Activated T-cell treated with anti-CD3 and anti-CD28 coated beads, Interleukin-2, amount 50 U/mL, for 72 hours (primary cell): ENCODE data around the gene CDH4. TPM values are rescaled to one million over a fixed set of nuclear protein-coding genes. Genes with fewer than 3 reads are reported as not detected.

Source experiments
- ATAC-seq, 2 donors: fragments of 150-1000 bp; cut with Tn5 transposase; replicated peaks in 1 of 2; 2 replicates each; pipeline ENCODE4 v1.10.0; 2021; ENCODE audit warnings: moderate library complexity in 2 of 2, mild to moderate bottlenecking in 1 of 2
- DNase-seq, 2 donors: peaks; one replicate each; pipeline ENCODE4 v3.0.0; 2021 to 2022; ENCODE audit warnings: mixed read lengths in 1 of 2
- H3K27ac Mint-ChIP-seq: one replicate; pipeline ENCODE4 v1.8.0; 2022; ENCODE audit warnings: mild to moderate bottlenecking, moderate library complexity, mixed read lengths
- H3K27me3 Mint-ChIP-seq: one replicate; pipeline ENCODE4 v1.8.0; 2022; ENCODE audit warnings: low read depth, mixed read lengths
- H3K36me3 Mint-ChIP-seq, 2 donors: one replicate each; pipeline ENCODE4 v1.8.0; 2022; ENCODE audit warnings: mixed read lengths in 2 of 2, mild to moderate bottlenecking in 1 of 2; ENCODE audit not compliant: insufficient read depth in 2 of 2
- H3K4me1 Mint-ChIP-seq: one replicate; pipeline ENCODE4 v1.8.0; 2022; ENCODE audit warnings: low read depth, mixed read lengths
- H3K4me3 Mint-ChIP-seq, 2 donors: one replicate each; pipeline ENCODE4 v1.8.0; 2022; ENCODE audit warnings: mild to moderate bottlenecking in 2 of 2, mixed read lengths in 2 of 2, moderate library complexity in 2 of 2
- H3K9me3 Mint-ChIP-seq, 2 donors: one replicate each; pipeline ENCODE4 v1.8.0; 2022; ENCODE audit warnings: mixed read lengths in 2 of 2
- total RNA-seq, 2 donors: library from RNA; stranded (reverse); gene quantifications; one replicate each; pipeline ENCODE4 v1.2.3, GENCODE V29; 2022

Gene CDH4
- total RNA-seq, 2 donors from 2014 or later: 0.17 to 0.35 TPM

DNA sequence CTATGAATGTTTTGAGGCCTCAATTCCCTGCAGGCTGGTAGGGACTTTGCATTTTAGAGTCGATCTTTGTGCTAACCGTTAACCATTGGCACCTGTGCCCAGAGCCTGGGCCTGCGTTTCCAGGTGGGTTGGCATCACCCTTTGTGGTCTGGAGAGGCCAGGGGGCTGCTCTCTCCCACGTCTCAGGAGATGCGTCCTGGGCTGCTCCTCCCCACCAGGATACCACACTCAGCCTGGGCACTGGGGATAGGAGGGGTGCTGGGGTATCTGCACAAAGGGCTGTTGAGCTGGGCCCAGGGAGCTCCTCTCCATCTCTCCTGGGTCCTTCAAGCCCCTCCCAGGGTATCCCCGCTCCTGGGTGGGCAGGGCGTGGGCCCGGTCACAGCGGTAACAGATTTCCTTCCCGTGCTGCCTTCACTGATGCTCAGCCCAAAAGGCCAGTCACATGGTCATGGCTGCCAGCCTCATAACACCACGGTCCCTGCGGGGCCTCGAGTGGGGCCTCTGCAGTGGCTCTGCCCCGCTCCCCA lies 547.4 kb downstream of the CDH4 start:
- Mint-ChIP-seq H3K36me3 (no peaks in the 10 kb centered on the region), H3K4me1 (no peaks in the 10 kb centered on the region), H3K27ac (no peak overlapping the region), H3K9me3 (peaks cover 2 to 3% of the 10 kb centered on the region in 2 donors), H3K4me3 (no peak overlapping the region), H3K27me3 (peaks cover 3% of the 10 kb centered on the region)
- no peak for ATAC-seq
- no peak for DNase-seq

- Mint-ChIP-seq H3K36me3 (no peaks in the 10 kb centered on the region), H3K4me3 (no peak overlapping the region), H3K27ac (no peak overlapping the region), H3K27me3 (peaks cover 8% of the 10 kb centered on the region), H3K9me3 (peaks cover under 1 to 1% of the 10 kb centered on the region in 2 donors), H3K4me1 (no peaks in the 10 kb centered on the region)
- no peak for DNase-seq
- no peak for ATAC-seq
These were observed 547.9 kb downstream of the CDH4 start for GRCh38 chr20:61799928-61800327.

GRCh38 chr20:61800359-61801064 lies 548.5 kb downstream of the CDH4 start:
- ATAC-seq (no peak), DNase-seq (no peak)
- Mint-ChIP-seq H3K4me3 (no peak overlapping the region), H3K27ac (no peak overlapping the region), H3K36me3 (no peaks in the 10 kb centered on the region), H3K9me3 (no peaks in the 10 kb centered on the region), H3K27me3 (peaks cover 8% of the 10 kb centered on the region), H3K4me1 (no peaks in the 10 kb centered on the region)

DNA sequence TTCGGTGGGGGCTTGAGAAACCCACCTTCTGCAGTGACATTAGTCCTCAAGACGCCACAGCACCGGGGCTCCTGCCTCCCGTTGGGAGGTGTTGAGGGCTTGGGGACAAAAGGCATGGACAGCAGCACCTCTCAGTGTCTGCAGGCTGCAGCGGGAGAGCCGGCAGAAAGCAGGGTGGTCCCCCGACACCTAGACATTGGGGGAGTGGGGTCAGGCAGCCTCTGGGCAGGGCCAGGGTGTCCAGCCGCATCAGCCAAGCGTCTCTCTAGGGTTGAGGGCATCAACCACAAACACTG lies 549.0 kb downstream of the CDH4 start:
- H3K27me3 Mint-ChIP-seq: peaks cover 8% of the 10 kb centered on the region
- H3K27ac Mint-ChIP-seq: no peak overlapping the region
- ATAC-seq: no peak
- H3K9me3 Mint-ChIP-seq: no peaks in the 10 kb centered on the region
- H3K36me3 Mint-ChIP-seq: no peaks in the 10 kb centered on the region
- no peaks in the 10 kb centered on the region for H3K4me1 Mint-ChIP-seq
- no peak overlapping the region for H3K4me3 Mint-ChIP-seq
- DNase-seq: no peak

DNA sequence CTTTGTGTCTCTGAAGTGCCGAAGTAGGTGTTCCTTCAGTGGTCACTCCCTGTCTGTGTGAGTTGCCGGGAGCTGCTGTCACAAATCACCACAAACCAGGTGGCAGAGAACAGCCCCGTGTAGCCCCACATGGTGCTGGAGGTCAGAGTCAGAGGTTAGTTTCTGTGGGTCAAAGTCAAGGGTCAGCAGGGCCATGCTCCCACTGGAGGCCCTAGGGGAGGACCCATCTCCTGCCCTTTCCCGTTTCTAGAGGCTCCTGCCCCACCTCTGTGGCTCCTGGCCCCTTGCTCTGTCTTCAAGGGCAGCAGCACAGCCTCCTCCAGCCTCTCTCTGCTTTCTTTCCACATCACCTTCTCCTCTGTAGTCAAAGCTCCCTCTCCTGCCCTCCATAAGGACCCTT lies 549.4 kb downstream of the CDH4 start:
- H3K27ac Mint-ChIP-seq: no peak overlapping the region
- H3K4me3 Mint-ChIP-seq: no peak overlapping the region
- H3K4me1 Mint-ChIP-seq: no peaks in the 10 kb centered on the region
- no peak for DNase-seq
- peaks cover 8% of the 10 kb centered on the region for H3K27me3 Mint-ChIP-seq
- H3K9me3 Mint-ChIP-seq: no peaks in the 10 kb centered on the region
- no peak for ATAC-seq
- H3K36me3 Mint-ChIP-seq: no peaks in the 10 kb centered on the region

GRCh38 chr20:61801857-61802442 lies 549.9 kb downstream of the CDH4 start:
- Mint-ChIP-seq H3K9me3 (no peaks in the 10 kb centered on the region), H3K27ac (no peak overlapping the region), H3K4me3 (no peak overlapping the region), H3K36me3 (no peaks in the 10 kb centered on the region), H3K27me3 (peaks cover 8% of the 10 kb centered on the region), H3K4me1 (no peaks in the 10 kb centered on the region)
- ATAC-seq (no peak), DNase-seq (no peak)

DNA sequence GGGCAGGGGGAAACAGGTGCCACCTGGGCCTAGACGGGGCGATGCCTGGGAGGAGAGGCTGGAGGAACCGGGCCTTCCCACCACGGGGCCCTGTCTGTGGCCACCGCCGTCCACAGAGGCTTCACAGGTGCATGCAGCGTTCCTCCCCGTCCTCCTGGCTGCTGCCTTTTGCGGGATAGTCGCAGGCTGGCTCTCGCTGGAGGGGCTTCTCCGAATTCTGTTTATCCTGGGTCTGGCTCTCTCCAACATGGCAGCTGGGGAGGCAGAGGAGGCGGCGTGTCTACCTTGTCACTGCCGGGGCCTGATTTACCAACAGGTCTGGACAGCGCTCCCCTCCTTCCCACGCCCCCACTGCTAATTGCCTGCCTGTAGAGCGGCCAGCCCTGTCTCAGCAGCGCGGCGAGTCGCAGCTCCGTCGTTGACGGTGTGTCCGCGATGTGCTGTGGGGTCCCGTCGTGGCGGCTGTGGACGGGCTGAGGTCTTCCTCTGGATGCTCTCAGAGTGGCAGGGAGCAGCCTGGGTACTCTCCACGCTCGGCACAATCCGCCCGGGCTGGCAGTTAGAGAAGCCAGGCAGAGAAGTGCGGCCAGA lies 550.8 kb downstream of the CDH4 start:
- Mint-ChIP-seq H3K36me3 (no peaks in the 10 kb centered on the region), H3K4me1 (no peaks in the 10 kb centered on the region), H3K4me3 (no peak overlapping the region), H3K9me3 (no peaks in the 10 kb centered on the region), H3K27ac (no peak overlapping the region), H3K27me3 (peaks cover 8% of the 10 kb centered on the region)
- DNase-seq: no peak
- no peak for ATAC-seq

GRCh38 chr20:61803416-61803914 lies 551.4 kb downstream of the CDH4 start:
- Mint-ChIP-seq H3K4me1 (no peaks in the 10 kb centered on the region), H3K27me3 (peaks cover 8% of the 10 kb centered on the region), H3K36me3 (no peaks in the 10 kb centered on the region), H3K9me3 (no peaks in the 10 kb centered on the region), H3K27ac (no peak overlapping the region), H3K4me3 (peak overlapping the region; percentile 8 to 20)
- ATAC-seq (no peak), DNase-seq (no peak)

DNA sequence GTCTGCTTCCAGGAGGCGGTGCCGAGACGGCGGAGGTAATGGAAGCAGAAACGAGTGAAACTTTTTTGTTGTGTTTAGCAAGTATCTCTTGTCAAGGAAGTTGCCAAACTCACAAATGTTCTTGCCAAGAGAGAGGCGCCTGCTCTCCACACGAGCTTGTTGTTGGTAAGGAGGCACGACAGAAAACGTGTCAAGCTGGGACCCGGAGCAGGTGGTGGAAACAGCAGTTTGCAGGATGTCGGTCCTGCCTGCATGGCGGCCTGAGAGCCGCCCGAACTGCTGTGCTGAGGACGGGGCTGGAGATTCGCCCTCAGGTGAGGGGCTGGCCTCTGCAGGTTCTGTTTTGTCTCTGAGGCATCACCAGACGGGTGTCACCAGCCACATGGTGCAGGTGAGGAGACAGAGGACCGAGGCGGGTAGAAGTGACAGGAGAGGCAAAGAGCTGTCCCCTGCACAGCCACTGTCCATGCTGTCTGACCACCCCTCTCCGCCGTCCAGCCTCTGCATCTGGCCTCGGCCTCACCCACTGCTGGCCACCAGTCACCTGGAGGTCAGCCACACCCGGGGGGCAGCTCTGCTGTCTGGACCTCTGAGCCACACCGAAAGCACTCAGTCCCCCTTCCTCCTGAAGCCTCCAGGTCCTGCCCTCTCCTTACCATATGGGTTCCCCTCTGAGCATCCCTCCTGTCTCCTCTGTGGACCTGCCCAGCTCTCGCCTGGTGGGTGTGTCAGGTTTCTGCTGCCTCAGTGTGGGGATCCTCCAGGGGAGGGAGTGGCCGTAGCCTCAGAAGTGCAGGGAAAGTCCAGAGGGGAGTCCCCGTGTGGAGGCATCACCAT lies 552.1 kb downstream of the CDH4 start:
- H3K27ac Mint-ChIP-seq: no peak overlapping the region
- no peaks in the 10 kb centered on the region for H3K9me3 Mint-ChIP-seq
- H3K27me3 Mint-ChIP-seq: peaks cover 8% of the 10 kb centered on the region
- H3K4me1 Mint-ChIP-seq: no peaks in the 10 kb centered on the region
- ATAC-seq: peak in 1 of 2 donors; percentile 42
- H3K4me3 Mint-ChIP-seq: peak overlapping the region; percentile 8 to 20
- no peaks in the 10 kb centered on the region for H3K36me3 Mint-ChIP-seq
- DNase-seq: no peak

GRCh38 chr20:61804752-61805295 lies 552.8 kb downstream of the CDH4 start:
- ATAC-seq (no peak), DNase-seq (no peak)
- Mint-ChIP-seq H3K9me3 (no peaks in the 10 kb centered on the region), H3K4me3 (no peak overlapping the region), H3K4me1 (no peaks in the 10 kb centered on the region), H3K36me3 (no peaks in the 10 kb centered on the region), H3K27ac (no peak overlapping the region), H3K27me3 (peaks cover 8% of the 10 kb centered on the region)

DNA sequence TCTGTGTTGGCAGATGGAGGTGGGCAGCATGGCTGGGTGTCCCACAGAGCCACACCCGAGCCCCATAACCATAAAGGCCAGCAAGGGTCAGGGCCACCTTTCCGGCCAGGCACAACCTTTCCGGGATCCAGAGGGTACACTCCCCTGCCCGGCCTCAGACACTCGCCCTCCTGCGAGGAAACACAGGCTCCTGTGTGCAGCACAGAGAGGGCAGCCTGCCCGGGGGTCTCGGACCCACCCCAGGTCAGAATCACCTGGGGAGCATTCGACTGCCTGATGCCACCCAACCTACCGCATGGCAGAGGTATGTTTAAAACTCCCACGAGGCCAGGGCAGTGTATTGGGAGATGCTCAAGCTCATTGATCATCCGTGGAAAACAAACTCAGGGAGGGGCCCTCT lies 553.3 kb downstream of the CDH4 start:
- ATAC-seq (no peak), DNase-seq (no peak)
- Mint-ChIP-seq H3K27ac (no peak overlapping the region), H3K4me1 (no peaks in the 10 kb centered on the region), H3K4me3 (no peak overlapping the region), H3K27me3 (peaks cover 8% of the 10 kb centered on the region), H3K36me3 (no peaks in the 10 kb centered on the region), H3K9me3 (no peaks in the 10 kb centered on the region)

- H3K27me3 Mint-ChIP-seq: peaks cover 8% of the 10 kb centered on the region
- H3K36me3 Mint-ChIP-seq: no peaks in the 10 kb centered on the region
- H3K9me3 Mint-ChIP-seq: no peaks in the 10 kb centered on the region
- no peaks in the 10 kb centered on the region for H3K4me1 Mint-ChIP-seq
- no peak for ATAC-seq
- H3K4me3 Mint-ChIP-seq: no peak overlapping the region
- no peak for DNase-seq
- H3K27ac Mint-ChIP-seq: no peak overlapping the region
These were observed 553.7 kb downstream of the CDH4 start for GRCh38 chr20:61805781-61806180.

- DNase-seq (no peak), ATAC-seq (no peak)
- H3K4me1 Mint-ChIP-seq: no peaks in the 10 kb centered on the region
- H3K9me3 Mint-ChIP-seq: no peaks in the 10 kb centered on the region
- H3K4me3 Mint-ChIP-seq: no peak overlapping the region
- H3K27ac Mint-ChIP-seq: no peak overlapping the region
- H3K36me3 Mint-ChIP-seq: no peaks in the 10 kb centered on the region
- peaks cover 8% of the 10 kb centered on the region for H3K27me3 Mint-ChIP-seq
These were observed 554.3 kb downstream of the CDH4 start for GRCh38 chr20:61806314-61806713.
